Measurements from ENCODE around the gene ZNF555.
"Not testable (repeated sequence)": the region's sequence is repeated elsewhere in the genome, so short reads cannot be mapped to it uniquely, and the experiment has no call there.

ZNF555 gene

GRCh38 chr19:2807379-2808128, 33.7 kb upstream of the ZNF555 start:
- DNase-seq (ENCODE audit: low read depth in 1 of 2, low spot score in 1 of 2), result no peak

- DNase-seq (ENCODE audit: low read depth in 1 of 2, low spot score in 1 of 2), result no peak
Observed at GRCh38 chr19:2808129-2808941, 32.9 kb upstream of the ZNF555 start.

- no peak for DNase-seq (ENCODE audit: low read depth in 1 of 2, low spot score in 1 of 2)
Observed at GRCh38 chr19:2809387-2810140, 31.7 kb upstream of the ZNF555 start.

- no peak for DNase-seq (ENCODE audit: low read depth in 1 of 2, low spot score in 1 of 2)
Observed at GRCh38 chr19:2810141-2811091, 30.9 kb upstream of the ZNF555 start.

GRCh38 chr19:2811221-2811722, 30.0 kb upstream of the ZNF555 start:
- DNase-seq (ENCODE audit: low read depth in 1 of 2, low spot score in 1 of 2), result no peak

- no peak for DNase-seq (ENCODE audit: low read depth in 1 of 2, low spot score in 1 of 2)
Observed at GRCh38 chr19:2811735-2812413, 29.4 kb upstream of the ZNF555 start.

GRCh38 chr19:2812414-2813234, 28.7 kb upstream of the ZNF555 start:
- DNase-seq (ENCODE audit: low read depth in 1 of 2, low spot score in 1 of 2), result no peak

GRCh38 chr19:2813235-2814160, 27.8 kb upstream of the ZNF555 start:
- no peak for DNase-seq (ENCODE audit: low read depth in 1 of 2, low spot score in 1 of 2)

GRCh38 chr19:2814426-2814825, 26.8 kb upstream of the ZNF555 start:
- DNase-seq (ENCODE audit: low read depth in 1 of 2, low spot score in 1 of 2), result no peak

- DNase-seq (ENCODE audit: low read depth in 1 of 2, low spot score in 1 of 2), result no peak
Observed at GRCh38 chr19:2815191-2815614, 26.1 kb upstream of the ZNF555 start.

- no peak for DNase-seq (ENCODE audit: low read depth in 1 of 2, low spot score in 1 of 2)
Observed at GRCh38 chr19:2815923-2816322, 25.4 kb upstream of the ZNF555 start.

GRCh38 chr19:2816641-2817040, 24.6 kb upstream of the ZNF555 start:
- no peak for DNase-seq (ENCODE audit: low read depth in 1 of 2, low spot score in 1 of 2)

GRCh38 chr19:2817237-2817829, 23.9 kb upstream of the ZNF555 start:
- not testable (repeated sequence) for DNase-seq (ENCODE audit: low read depth in 1 of 2, low spot score in 1 of 2)

GRCh38 chr19:2819540-2820111, 21.6 kb upstream of the ZNF555 start, which contains the start of gene ZNF554:
ZNF554 (plus strand) TSS chr19:2819868; CDS start chr19:2820072, 204 bp downstream.
- DNase-seq (ENCODE audit: low read depth in 1 of 2, low spot score in 1 of 2), result peak; percentile 97 to 98

GRCh38 chr19:2820112-2820702, 21.1 kb upstream of the ZNF555 start:
- no peak for DNase-seq (ENCODE audit: low read depth in 1 of 2, low spot score in 1 of 2)

- no peak for DNase-seq (ENCODE audit: low read depth in 1 of 2, low spot score in 1 of 2)
Observed at GRCh38 chr19:2822846-2823245, 18.4 kb upstream of the ZNF555 start.

GRCh38 chr19:2823646-2824045, 17.6 kb upstream of the ZNF555 start:
- no peak for DNase-seq (ENCODE audit: low read depth in 1 of 2, low spot score in 1 of 2)

All from stimulated activated CD4-positive, alpha-beta T cell treated with anti-CD3 and anti-CD28 coated beads, Interleukin-15, amount 100 ng/mL, for 1 hour (primary cell).